ENCODE results near the gene ANGPTL7. TPM values are rescaled to one million over a fixed set of nuclear protein-coding genes. Genes with fewer than 3 reads are reported as not detected.

The ANGPTL7 gene
- total RNA-seq, 2 donors from 2014 or later = 3.0 to 4.7 TPM

DNA sequence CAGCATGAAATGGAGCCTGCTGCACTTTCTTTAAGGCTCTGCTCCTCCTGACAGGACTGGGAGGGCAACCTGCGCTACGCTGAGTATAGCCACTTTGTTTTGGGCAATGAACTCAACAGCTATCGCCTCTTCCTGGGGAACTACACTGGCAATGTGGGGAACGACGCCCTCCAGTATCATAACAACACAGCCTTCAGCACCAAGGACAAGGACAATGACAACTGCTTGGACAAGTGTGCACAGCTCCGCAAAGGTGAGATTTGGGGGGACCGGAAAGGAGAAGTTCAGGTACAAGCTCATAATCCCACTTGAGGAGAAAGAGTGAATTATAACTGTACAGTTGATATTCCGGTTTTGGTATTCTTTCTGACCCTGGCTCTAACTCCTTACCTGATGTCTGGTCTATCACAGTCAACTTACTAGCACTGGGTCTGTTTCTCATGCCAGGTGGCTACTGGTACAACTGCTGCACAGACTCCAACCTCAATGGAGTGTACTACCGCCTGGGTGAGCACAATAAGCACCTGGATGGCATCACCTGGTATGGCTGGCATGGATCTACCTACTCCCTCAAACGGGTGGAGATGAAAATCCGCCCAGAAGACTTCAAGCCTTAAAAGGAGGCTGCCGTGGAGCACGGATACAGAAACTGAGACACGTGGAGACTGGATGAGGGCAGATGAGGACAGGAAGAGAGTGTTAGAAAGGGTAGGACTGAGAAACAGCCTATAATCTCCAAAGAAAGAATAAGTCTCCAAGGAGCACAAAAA, 5.4 kb downstream of the ANGPTL7 start:
- intact Hi-C loops (cut with DNase I) = no loop called here
- DNase-seq (ENCODE audit: low spot score) = no peak

DNA sequence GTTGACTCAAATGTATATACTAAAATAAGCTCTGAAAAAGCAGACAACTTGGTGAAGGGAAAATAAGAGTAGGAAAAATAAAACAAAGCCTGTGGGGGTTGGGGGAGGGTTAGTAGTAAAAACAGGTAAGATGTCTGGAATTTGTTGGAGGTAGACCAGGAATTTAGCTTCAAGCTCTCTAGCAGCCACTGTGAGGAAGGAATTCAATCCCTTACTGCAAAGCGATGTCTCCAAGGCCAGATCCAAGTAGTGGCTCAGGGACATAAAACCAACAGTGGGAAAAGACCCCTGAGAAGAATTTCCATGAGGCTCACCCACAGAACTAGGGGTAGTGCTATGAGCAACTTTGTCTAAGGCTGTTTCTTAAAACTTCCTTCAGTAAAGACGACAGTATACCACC, 7.8 kb downstream of the ANGPTL7 start:
- intact Hi-C loops (cut with DNase I) = no loop called here
- no peak for DNase-seq (ENCODE audit: low spot score)

- DNase-seq (ENCODE audit: low spot score) = no peak
- intact Hi-C loops (cut with DNase I) = no loop called here
Measured at GRCh38 chr1:11197359-11197758, 8.2 kb downstream of the ANGPTL7 start.

GRCh38 chr1:11198257-11198656, 9.1 kb downstream of the ANGPTL7 start:
- intact Hi-C loops (cut with DNase I) = no loop called here
- no peak for DNase-seq (ENCODE audit: low spot score)

DNA sequence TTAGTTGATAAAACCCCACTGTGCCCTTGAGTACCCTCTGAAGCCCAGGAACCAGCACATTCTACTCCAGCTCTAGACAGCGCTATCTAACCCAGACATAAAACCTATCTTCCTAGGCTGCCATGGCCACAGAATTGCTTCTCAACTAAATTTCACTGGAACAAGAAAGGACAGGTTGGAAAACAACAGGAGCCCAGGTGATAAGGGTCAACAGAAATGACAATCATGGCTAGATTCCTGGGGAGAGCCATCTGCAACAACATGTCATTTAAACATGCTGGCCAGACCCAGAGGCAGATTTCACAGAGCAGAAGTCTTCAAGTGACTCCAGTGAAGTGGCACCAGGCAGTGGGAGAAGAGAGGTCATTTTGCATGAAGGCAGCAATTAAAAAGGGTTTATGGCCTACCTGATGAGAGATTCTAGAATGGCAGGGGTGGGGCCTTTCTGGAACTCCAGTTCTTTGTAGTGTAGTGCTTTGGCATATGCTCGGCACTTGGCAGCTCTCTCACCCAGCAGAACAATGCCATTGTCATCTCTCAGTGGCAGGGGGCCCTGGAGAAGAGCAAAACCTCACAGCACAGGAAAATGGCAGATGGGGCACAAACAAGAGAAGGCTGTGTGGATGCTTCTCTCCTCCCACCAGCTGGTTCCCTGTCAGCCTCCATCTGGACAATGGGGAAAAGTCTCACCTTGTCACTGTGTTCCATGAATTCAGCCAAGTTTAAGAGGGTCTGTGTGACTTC, 9.9 kb downstream of the ANGPTL7 start:
- intact Hi-C loops (cut with DNase I) = no loop called here

GRCh38 chr1:11204396-11205190, 15.4 kb downstream of the ANGPTL7 start:
- intact Hi-C loops (cut with DNase I) = no loop called here

More for the DNA sequence above, 9.9 kb downstream of the ANGPTL7 start:
- no peak for DNase-seq (ENCODE audit: low spot score)

DNA sequence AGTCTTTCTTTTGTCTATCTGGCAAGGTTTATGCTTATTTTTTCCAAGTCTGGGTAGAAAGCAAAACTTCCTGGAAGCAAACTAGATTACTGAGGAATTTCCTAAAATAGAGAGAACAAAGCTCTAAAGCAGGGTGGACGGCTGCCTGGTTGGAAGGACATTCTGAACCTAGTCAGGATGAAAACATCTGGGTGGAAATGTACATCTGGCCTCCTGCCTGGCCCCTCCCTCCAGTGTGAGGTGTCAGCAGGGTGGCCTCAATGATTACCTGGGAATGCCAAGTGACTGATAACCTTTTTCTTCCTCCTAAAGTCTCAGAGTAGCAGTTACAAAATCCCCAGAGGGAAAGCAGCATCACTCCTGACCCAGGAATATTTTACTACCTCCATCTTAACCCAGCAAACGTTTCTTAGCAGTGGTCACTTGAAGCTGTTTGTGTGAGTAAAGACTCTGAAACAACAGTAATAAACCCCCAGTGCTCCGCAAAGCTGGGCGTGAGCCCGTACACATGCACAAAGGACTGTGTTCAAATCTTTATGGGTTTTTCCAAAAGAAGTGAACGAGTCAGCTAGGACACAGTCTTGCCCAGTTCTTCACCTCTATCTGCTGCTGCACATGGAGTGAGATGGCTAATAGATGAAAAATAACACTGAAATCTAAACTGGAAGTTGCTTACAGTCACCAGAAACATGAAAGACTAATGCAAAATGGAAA, 18.9 kb downstream of the ANGPTL7 start:
- intact Hi-C loops (cut with DNase I) = no loop called here
- DNase-seq (ENCODE audit: low spot score) = no peak

More at GRCh38 chr1:11204396-11205190, 15.4 kb downstream of the ANGPTL7 start:
- no peak for DNase-seq (ENCODE audit: low spot score)

DNA sequence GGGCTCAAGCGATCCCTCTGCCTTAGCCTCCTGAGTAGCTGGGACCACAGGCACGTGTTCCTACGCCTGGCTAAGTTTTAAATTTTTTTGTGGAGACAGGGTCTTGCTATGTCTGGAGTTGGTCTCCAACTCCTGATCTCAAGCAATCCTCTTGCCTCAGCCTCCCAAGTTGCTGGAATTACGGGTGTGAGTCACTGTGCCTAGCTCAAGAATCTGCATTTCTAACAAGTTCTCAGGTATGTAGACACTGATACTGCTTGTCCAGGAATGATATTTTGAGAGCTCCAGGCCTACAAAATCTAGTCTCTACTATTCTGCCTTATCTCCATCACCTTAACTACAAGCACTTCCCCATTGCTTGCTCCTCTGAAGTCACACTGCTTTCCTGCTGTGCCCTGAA, 22.3 kb downstream of the ANGPTL7 start:
- DNase-seq (ENCODE audit: low spot score) = no peak
- intact Hi-C loops (cut with DNase I) = no loop called here

DNA sequence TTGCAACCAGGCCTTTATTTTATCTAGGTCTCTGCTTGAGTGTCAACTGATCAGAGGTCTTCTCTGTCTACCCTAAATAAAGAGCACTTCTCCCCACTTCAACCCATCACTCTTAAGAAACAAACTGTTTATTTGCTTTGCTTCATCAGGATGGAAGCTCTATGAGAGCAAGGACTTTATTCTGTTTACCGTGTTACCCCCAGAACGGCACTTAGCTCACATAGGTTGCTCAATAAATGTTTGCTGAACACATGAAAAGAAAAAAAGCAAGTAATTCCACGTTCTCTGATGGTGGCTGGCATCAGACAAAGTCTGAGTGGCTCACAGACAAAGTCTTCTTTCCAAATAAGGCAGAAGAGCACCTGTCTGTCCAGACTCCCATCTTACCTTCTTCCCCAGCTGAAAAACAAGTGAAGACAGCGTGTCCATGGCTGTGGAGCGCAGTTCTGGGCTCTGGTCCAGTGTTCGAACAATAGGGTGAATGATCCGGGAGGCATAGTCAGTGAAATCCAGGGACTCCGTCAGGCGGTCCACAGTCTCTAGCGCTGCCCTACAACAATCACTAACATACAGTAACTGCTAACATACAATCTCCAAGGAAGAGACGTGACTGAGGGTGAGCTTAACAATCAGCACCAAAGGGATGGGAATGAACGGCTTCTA, 22.9 kb downstream of the ANGPTL7 start:
- intact Hi-C loops (cut with DNase I) = no loop called here
- DNase-seq (ENCODE audit: low spot score) = no peak

GRCh38 chr1:11214698-11215380, 25.7 kb downstream of the ANGPTL7 start:
- no peak for DNase-seq (ENCODE audit: low spot score)
- intact Hi-C loops (cut with DNase I) = no loop called here

- no peak for DNase-seq (ENCODE audit: low spot score)
- intact Hi-C loops (cut with DNase I) = no loop called here
Measured at GRCh38 chr1:11215381-11216005, 26.3 kb downstream of the ANGPTL7 start.

GRCh38 chr1:11216074-11216473, 26.9 kb downstream of the ANGPTL7 start:
- intact Hi-C loops (cut with DNase I) = no loop called here
- no peak for DNase-seq (ENCODE audit: low spot score)

DNA sequence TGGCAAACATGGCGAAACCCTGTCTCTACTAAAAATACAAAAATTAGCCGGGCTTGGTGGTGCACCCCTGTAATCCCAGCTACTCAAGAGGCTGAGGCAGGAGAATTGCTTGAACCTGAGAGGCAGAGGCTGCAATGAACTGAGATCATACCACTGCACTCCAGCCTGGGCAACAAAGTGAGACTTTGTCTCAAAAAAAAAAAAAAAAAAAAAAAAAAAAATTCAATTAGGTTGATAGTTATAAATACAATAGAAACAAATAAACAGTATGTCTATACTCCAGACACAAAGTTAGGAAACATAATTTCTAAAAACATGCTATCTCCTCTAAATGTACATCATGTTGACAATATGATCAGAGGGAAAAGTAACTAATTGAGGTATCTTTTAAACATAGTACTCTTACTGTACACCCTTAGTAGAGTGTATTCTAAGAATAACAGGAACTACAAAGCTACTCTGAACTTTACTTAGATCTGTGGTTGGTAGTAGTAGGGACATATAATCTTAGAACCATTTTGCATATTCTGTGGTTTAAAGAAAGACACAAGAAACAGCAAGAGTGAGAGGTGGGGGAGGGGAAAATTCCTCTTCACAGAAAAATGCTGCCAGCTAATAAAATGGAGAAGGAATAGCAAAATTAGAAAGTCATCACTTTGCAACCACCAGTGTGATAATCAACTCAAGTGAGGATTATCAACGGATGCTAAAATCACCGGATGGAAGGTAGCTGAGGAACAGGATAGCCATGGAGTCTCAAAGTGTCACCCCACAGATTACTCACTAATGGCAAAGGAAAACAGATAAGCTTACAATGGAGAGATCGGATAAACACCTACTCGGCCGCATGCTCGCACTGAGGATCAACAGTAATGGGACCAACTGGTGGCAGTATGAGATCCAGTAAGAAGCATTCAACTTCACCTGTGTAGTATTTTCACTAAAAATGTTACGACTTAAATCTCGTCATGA, 38.2 kb downstream of the ANGPTL7 start:
- DNase-seq (ENCODE audit: low spot score) = no peak
- intact Hi-C loops (cut with DNase I) = no loop called here

GRCh38 chr1:11229203-11229602, 40.0 kb downstream of the ANGPTL7 start:
- no peak for DNase-seq (ENCODE audit: low spot score)
- intact Hi-C loops (cut with DNase I) = no loop called here

- DNase-seq (ENCODE audit: low spot score) = no peak
- intact Hi-C loops (cut with DNase I) = no loop called here
Measured at GRCh38 chr1:11233208-11233607, 44.1 kb downstream of the ANGPTL7 start.

DNA sequence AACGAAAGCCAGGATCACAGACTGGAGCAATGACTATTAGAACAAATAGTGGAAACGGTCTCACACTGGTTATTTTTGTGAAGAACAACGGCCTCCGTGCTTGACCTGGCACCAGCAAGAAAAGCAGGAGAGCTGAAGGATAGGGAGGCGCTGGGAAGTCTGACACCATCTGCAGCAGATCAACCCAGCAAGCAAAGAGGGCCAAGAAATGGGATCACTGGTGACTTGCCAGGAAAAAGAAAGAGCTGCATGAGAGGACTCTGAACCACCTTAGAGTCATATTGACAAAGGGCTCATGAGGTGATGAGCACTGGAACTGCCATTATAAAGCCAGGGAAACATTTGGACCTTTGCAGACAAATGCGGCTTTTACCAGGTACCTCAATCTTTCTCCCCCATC, 48.2 kb downstream of the ANGPTL7 start:
- intact Hi-C loops (cut with DNase I) = no loop called here
- DNase-seq (ENCODE audit: low spot score) = no peak

DNA sequence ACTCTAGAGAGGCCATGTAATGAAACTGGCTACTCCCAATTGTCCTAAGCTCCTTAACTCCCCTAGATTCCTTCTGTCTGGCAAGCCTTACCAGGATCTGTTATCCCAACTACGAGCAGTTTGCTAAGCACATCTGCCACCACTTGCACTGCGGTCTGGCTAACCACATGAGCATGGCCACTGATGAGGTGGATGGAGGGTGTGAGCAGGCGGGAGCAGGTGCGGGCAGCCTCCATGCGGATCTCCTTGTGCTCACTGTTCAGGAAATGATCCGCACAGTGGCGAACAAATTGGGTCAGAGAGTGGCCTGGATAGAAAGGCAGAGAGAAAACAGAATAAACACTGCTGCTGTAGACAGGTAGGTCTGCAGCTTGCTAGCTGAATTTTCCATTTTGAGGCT, 49.2 kb downstream of the ANGPTL7 start:
- DNase-seq (ENCODE audit: low spot score) = no peak
- intact Hi-C loops (cut with DNase I) = no loop called here

Data from posterior vena cava (tissue), 2 donors.